Right hindlimb (tissue), 1 donor: ENCODE results near the gene NDUFA13.
A peak's percentile ranks its signal among the peaks of the same experiment; 100 is the strongest.

Experiments
- DNase-seq: peaks from one replicate; pipeline ENCODE4 v3.0.0-alpha.2; 2018

The NDUFA13 gene

GRCh38 chr19:19489804-19490204 lies 26.2 kb upstream of the NDUFA13 start:
- no peak for DNase-seq

DNA sequence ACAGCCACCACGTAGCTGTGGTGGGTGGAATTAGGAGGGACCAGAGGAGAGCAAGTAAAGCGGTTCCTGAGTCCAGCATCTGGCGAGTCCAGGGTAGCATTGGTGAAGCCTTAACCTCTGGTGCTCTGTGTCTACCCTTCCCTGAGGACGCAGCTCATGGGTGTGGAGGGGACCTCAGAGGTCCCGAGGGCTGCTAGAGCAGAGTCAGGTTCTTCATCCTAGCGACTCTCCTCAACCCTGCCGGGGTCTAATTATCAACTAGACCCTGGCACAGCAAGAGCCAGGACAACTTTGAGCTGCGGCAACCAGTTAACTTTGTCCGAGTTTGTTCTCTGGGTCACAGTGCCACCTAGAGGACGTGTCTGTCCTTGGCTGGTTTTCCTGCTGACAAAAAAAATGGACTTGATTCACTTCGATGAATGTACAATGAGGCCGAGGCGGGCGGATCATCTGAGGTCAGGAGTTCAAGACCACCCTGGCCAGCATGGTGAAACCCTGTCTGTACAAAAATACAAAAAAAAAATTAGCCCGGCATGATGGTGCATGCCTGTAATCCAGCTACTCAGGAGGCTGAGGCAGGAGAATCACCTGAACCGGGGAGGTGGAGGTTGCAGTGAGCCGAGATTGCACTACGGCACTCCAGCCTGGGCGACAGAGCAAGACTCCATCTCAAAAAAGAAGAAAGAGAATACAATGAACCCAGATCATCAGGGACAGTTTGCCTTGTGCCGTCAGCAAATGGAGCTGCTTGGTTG lies 25.6 kb upstream of the NDUFA13 start:
- peak; percentile 90 for DNase-seq

- DNase-seq = no peak
These were observed 24.6 kb upstream of the NDUFA13 start for GRCh38 chr19:19491321-19492025.

DNA sequence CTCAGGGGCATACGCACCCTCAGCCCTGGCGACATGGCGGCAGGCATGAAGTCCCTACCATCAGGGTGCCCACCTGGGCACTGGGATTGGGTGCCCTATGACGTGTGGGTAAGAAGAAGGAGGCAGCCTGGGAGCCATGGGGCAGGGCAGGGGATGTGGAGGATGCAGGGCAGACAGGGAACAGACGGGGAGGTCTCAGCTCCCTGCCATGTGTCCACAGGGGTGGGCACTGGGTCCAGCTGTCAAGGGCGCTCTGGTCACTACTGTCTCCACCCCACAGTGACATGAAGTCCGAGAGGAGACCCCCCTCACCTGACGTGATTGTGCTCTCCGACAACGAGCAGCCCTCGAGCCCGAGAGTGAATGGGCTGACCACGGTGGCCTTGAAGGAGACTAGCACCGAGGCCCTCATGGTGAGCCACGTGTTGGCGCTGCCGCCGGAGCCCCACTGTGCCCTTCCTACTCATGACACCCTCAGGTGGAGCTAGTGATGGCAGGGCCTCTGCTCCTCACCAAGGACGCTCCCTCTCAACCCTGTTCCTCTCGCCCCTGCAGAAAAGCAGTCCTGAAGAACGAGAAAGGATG lies 23.9 kb upstream of the NDUFA13 start:
- peak; percentile 14 for DNase-seq

DNA sequence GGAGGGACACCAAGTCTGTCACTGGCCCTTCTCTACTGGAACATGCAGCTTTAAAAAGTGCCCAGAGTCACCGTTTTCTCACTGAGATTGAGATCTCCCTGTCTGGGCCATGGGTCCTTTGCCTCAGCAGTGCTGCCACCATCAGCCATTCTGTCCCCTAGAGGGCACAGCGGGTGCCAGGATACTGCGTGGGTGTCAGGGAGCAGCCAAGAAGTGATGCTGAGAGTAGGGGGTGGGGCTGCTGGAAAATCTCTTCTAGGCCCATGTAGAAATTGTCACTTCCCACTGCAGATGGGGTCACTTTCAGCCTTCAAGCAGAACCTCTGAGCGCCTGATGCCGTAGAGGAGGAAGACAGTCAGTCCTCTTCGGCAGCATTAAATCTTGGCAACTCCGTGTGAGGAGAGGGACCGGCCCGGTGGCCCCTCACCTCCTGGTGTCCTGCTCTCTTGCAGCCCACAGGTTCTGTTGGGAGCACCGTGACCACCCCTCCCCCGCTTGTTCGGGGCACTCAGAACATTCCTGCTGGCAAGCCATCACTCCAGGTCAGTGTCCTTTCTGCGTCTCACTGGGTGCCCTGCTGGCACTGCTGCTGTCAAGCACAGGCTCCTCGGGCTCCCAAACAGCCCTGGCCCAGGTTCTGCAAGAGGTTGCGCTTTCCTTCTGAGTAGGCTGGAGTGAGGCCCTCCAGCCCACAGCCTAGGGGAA lies 22.0 kb upstream of the NDUFA13 start:
- DNase-seq = no peak

DNA sequence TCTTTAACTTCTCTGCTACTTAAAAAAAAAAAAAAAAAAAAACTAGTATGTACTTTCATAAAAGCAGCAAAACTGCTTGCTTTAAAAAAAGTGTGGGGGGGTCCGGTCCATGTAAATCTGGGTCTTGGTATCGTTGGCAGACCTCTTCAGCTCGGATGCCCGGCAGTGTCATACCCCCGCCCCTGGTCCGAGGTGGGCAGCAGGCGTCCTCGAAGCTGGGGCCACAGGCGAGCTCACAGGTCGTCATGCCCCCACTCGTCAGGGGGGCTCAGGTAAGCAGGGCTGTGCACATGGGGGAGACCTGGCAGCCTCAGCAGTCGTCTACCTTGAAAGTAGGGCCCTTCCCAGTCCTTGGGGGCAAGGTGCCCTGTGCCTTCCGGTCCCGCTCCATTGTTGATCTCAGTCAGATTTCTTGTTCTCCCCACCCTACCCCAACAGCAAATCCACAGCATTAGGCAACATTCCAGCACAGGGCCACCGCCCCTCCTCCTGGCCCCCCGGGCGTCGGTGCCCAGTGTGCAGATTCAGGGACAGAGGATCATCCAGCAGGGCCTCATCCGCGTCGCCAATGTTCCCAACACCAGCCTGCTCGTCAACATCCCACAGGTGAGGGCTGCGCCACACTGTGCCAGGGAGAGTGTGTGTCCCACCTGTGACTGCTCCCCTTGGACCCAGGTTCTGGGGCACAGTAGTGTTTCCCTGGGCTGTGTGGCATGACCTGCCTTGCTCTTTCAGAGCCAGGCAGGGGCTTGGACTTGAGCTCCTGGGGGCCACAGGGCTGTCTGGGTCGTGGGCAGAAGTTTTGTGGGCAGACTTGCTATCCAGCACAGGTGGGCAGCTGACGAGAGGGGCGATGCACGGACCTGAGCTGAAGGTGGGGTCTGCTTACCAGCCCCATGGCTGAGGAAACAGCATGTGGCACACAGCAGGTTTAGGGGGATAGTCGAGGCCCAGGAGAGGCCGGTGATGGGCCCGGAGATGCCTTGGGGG lies 20.1 kb upstream of the NDUFA13 start:
- peak; percentile 13 for DNase-seq

- DNase-seq = peak; percentile 18
These were observed 17.6 kb upstream of the NDUFA13 start for GRCh38 chr19:19498255-19498991.

GRCh38 chr19:19499272-19499995 lies 16.6 kb upstream of the NDUFA13 start:
- DNase-seq = peak; percentile 26

- DNase-seq = peak; percentile 14
These were observed 14.9 kb upstream of the NDUFA13 start for GRCh38 chr19:19500975-19501644.

DNA sequence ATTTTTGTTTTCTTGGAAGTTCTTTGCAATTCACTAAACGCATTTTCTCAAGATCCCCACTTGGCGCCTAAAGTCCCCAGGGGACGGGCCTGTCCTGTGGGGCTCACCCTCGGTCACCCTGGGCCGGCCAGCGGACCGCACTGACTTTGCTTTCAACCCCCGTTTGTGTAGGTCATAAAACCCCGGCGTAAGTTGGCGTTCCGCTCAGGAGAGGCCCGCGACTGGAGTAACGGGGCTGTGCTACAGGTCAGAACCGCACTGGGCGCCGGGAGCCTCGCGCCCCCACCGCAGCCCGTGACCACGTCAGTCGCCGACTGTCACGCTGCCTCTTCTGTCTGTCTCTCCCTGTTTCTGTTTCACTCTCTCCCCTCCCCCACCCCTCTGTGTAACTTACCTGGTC lies 14.2 kb upstream of the NDUFA13 start:
- DNase-seq = peak; percentile 12

- peak; percentile 10 for DNase-seq
These were observed 13.7 kb upstream of the NDUFA13 start for GRCh38 chr19:19502281-19502680.

GRCh38 chr19:19502808-19503602 lies 13.0 kb upstream of the NDUFA13 start:
- DNase-seq = peak; percentile 14

- no peak for DNase-seq
These were observed 11.0 kb upstream of the NDUFA13 start for GRCh38 chr19:19504754-19505668.

DNA sequence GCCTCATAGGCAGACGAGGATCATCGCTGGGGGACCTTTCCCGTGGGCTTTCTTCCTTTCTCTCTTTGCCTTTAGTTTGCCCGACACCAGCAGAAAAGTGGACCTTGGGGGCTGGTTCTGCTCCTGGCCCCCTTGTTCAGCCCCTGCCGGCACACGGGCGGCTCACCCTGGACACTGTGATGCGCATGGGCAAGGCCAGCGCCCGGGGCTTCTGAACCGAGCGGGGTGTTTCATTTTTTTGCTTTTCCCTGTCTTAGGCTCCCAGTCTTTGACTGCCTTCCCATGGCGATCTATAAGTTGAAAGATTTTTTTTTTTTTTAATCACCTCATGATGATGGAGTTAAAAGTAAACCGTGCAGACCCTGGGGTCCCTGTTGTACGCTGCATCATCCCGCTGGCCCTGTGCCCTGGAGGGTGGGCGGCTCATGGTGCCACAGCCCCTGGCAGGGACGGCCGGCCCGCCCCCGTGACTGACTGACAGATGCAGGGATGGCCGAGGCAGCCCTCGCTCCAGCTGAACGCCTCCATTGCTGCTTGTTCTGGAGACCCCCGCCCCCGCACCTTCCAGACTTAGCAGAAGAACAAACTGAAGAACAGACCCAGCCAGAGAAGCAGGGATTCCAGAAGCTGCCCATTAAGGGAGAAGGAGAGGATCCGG lies 10.2 kb upstream of the NDUFA13 start:
- peak; percentile 20 for DNase-seq

DNA sequence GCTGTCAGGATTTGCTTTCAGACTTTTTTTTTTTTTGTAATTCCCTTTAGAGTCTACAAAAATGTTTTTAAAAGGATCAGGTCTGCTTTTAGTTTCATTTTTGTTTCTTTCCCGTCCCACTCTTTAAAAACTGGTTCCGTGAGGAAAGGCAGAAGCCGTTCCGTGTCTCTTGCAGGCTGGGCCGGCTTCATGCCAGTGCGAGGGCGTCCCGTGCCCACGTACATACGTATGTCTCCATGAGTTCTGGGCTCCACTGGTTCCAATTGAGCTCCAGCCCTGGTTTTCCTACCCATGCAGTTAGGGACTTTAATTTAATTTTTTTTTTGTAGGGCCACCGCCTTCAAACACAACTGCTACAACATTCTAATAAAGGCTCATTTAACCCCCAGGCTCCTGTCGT lies 9.4 kb upstream of the NDUFA13 start:
- no peak for DNase-seq

GRCh38 chr19:19507354-19507753 lies 8.7 kb upstream of the NDUFA13 start:
- DNase-seq = no peak

DNA sequence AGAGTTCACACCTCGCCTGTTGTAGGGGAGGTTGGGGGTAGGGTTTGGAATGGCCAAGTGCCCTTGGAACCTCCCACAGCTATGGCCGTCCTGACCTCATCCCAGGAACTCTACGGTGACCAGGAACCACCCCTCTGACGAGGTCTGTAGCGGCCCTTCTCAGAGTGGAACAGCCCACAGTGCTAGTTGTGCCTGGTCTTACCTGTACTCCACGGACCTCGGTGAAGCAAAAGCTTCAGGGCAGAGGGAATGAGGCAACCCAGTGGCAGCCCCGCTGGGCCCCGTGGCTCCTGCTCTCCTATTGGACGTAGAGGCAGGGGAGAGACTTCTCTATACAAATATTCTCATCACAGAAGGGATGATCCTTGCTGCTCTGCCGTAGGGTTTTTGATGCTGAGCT lies 7.8 kb upstream of the NDUFA13 start:
- no peak for DNase-seq

GRCh38 chr19:19510432-19510831 lies 5.6 kb upstream of the NDUFA13 start:
- no peak for DNase-seq
